CD4-positive, alpha-beta T cell treated with Interferon gamma for 1 hour (primary cell): ENCODE measurements around the gene BTBD19.

Experiments
- DNase-seq: peaks from one replicate; pipeline ENCODE4 v3.0.0-alpha.2; 2020

BTBD19 gene

DNA sequence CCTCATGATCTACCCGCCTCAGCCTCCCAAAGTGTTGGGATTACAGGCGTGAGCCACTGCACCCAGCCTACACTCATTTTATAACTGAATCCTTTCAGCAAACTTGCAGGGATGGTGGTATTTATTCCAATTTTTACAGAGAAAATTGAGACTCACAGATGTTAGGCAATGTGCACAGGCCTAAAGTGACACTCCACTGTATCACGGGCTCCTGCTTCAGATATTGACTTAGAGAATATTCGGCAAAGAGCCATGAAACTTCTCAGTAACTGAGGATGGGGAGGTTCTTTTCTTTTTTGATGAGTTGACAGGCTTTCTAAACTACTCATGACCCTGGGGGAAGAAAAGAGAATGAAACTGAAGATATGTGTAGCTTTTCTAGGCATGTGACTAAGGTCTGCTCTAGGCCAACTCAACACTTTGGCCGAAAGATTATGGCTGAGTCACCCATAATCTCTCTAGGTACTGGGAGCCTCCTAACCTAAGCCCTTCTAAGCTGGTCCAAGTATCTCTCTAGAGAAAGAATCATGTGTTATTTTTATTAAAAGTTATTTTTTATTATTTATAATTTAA, 54.6 kb downstream of the BTBD19 start:
- DNase-seq, result no peak
